Astrocyte of the cerebellum (primary cell): ENCODE results near the gene TDRD1.

ENCODE experiments used
- DNase-seq: peaks from one replicate; pipeline ENCODE4 v3.0.0-alpha.2; 2011; ENCODE audit warnings: low read depth
- H3K4me3 ChIP-seq: 2 replicates; pipeline ENCODE4 v1.5.1; 2011; ENCODE audit warnings: mild to moderate bottlenecking, low read depth, low read length, moderate library complexity
- CTCF ChIP-seq: IDR thresholded peaks from 2 replicates; pipeline ENCODE4 v1.5.1; 2012; ENCODE audit warnings: low read length, low read depth, moderate library complexity, mild to moderate bottlenecking; ENCODE audit errors: missing control alignments
- in situ Hi-C: cut with HindIII; loops from 2 replicates; pipeline ENCODE4 v1.10.0; 2017; ENCODE audit warnings: low sequenced_read_pairs

The TDRD1 gene

GRCh38 chr10:114281006-114281405 is 101.9 kb downstream of the TDRD1 start:
- in situ Hi-C loops, result no loop called here
- no peak overlapping the region for H3K4me3 ChIP-seq
- no peak for DNase-seq
- TF ChIP-seq CTCF, result no peak

- in situ Hi-C loops, result no loop called here
- no peak for DNase-seq
- TF ChIP-seq CTCF, result no peak
- H3K4me3 ChIP-seq, result no peak overlapping the region
Measured at GRCh38 chr10:114281461-114281860, 102.3 kb downstream of the TDRD1 start.
